Limb (tissue), 2 donors: ENCODE results near the gene ULK3.

Experiments
- DNase-seq, 2 donors: peaks; one replicate each; pipeline ENCODE4 v3.0.0-alpha.2; 2016; ENCODE audit errors: extremely low spot score in 2 of 2

Gene ULK3

GRCh38 chr15:74823324-74823723 is 19.6 kb downstream of the ULK3 start:
- no peak for DNase-seq

GRCh38 chr15:74822233-74822632 is 20.7 kb downstream of the ULK3 start:
- DNase-seq, result no peak

GRCh38 chr15:74821790-74822158 is 21.2 kb downstream of the ULK3 start:
- no peak for DNase-seq

GRCh38 chr15:74821091-74821789 is 21.7 kb downstream of the ULK3 start:
- DNase-seq, result no peak

GRCh38 chr15:74820056-74820455 is 22.9 kb downstream of the ULK3 start:
- DNase-seq, result no peak

- DNase-seq, result no peak
Measured at GRCh38 chr15:74817370-74817737, 25.6 kb downstream of the ULK3 start.

GRCh38 chr15:74816624-74817369 is 26.2 kb downstream of the ULK3 start:
- no peak for DNase-seq

- DNase-seq, result no peak
Measured at GRCh38 chr15:74815961-74816360, 27.0 kb downstream of the ULK3 start.

GRCh38 chr15:74815121-74815934 is 27.6 kb downstream of the ULK3 start:
- no peak for DNase-seq

- DNase-seq, result no peak
Measured at GRCh38 chr15:74812533-74812932, 30.4 kb downstream of the ULK3 start, which contains the start of gene LMAN1L. TSS of gene LMAN1L (plus strand) at chr15:74812835. CDS start at chr15:74812855, 20 bp downstream.

- no peak for DNase-seq
Measured at GRCh38 chr15:74809956-74810355, 33.0 kb downstream of the ULK3 start.

GRCh38 chr15:74809242-74809641 is 33.7 kb downstream of the ULK3 start:
- DNase-seq, result no peak

- DNase-seq, result no peak
Measured at GRCh38 chr15:74808840-74809229, 34.1 kb downstream of the ULK3 start.

GRCh38 chr15:74808078-74808839 is 34.7 kb downstream of the ULK3 start:
- DNase-seq, result no peak

- no peak for DNase-seq
Measured at GRCh38 chr15:74807282-74807681, 35.7 kb downstream of the ULK3 start.

- no peak for DNase-seq
Measured at GRCh38 chr15:74804935-74805334, 38.0 kb downstream of the ULK3 start.

- peak in 1 of 2 donors; percentile 22 for DNase-seq
Measured at GRCh38 chr15:74802862-74803447, 40.0 kb downstream of the ULK3 start.

- DNase-seq, result peak in 1 of 2 donors; percentile 21
Measured at GRCh38 chr15:74802290-74802689, 40.7 kb downstream of the ULK3 start.

- DNase-seq, result peak in 1 of 2 donors; percentile 25
Measured at GRCh38 chr15:74801311-74801997, 41.5 kb downstream of the ULK3 start.

- peak in 1 of 2 donors; percentile 27 for DNase-seq
Measured at GRCh38 chr15:74800559-74801094, 42.3 kb downstream of the ULK3 start.
